Measurements from ENCODE around the gene PRXL2C. TPM values are rescaled to one million over a fixed set of nuclear protein-coding genes. Genes with fewer than 3 reads are reported as not detected.

Gene PRXL2C
- total and polyA plus RNA-seq, 2 of the 8 experiments (the other 6 are each of a cell fraction or from before 2014, with no cell fraction given), result 2.8 to 7.3 TPM

DNA sequence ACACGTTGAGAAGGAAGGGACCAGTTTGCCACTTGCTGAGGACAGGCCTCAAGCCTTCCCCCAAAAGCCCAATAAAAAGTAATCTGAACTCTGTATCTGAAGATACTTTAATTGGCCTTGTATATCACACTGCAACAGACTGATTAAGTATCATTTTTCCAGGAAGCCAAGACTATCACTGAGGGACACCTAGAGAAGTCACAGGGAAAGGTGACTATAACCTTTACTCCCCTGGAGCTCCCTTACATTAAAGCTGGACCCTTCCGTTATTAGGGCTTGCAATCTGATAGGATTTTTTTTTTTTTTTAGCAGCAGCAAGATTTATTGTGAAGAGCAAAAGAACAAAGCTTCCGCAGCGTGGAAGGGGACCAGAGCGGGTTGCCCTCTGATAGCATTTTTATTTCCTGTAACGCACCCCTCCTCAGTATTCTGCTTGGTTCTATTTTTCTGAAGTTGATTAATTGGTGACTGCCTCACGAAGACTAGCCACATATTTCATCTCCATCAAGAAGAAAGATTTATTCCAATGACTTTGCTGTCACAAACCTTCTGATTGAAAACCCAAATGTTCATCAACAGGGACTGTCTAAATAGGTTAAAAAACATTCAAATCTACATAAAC is 38.2 kb downstream of the PRXL2C start:
- Histone ChIP-seq H4K8ac (ENCODE audit: extremely low read depth, insufficient read depth, low read length) (no peak overlapping the region), H2BK20ac (ENCODE audit: low read length) (no peak overlapping the region), H4K5ac (ENCODE audit: insufficient read length, low read depth, low read length) (no peak overlapping the region), H3K4ac (replicated peaks; ENCODE audit: insufficient read length, low read depth, low read length) (no peak overlapping the region), H3K23ac (ENCODE audit: insufficient read length) (no peak overlapping the region), H3K4me3 (ENCODE audit: extremely low read depth in 1 of 4, insufficient read depth in 2 of 4, low read depth in 3 of 4, low read length in 4 of 4) (peak overlapping the region in 1 of 4 experiments; percentile 85; a peak in 1 of 8 replicates), H4K20me1 (replicated peaks in 1 of 2; ENCODE audit: control insufficient read depth in 1 of 2, insufficient read depth in 2 of 2, low read length in 2 of 2) (peaks cover 17 to 21% of the 10 kb centered on the region in 2 experiments), H3K23me2 (ENCODE audit: low read depth, low read length) (peaks cover 17% of the 10 kb centered on the region), H2BK15ac (ENCODE audit: low read length) (no peak overlapping the region), H2BK120ac (replicated peaks; ENCODE audit: low read depth, low read length) (no peak overlapping the region), H2AFZ (ENCODE audit: low read length) (no peak overlapping the region), H2AK5ac (ENCODE audit: low read depth, low read length) (no peak overlapping the region), H3K4me2 (ENCODE audit: insufficient read depth in 1 of 2, low read depth in 2 of 2, low read length in 2 of 2) (no peak overlapping the region; a peak in 1 of 4 replicates), H3K9me3 (ENCODE audit: insufficient read depth in 2 of 2, low read depth in 1 of 2, low read length in 1 of 2) (no peaks in the 10 kb centered on the region), H3K56ac (replicated peaks; ENCODE audit: insufficient read length, low read depth, low read length) (no peak overlapping the region), H2BK5ac (ENCODE audit: low read depth, low read length) (no peak overlapping the region), H3K27me3 (replicated peaks in 1 of 4; ENCODE audit: control insufficient read depth in 3 of 4, extremely low read depth in 1 of 4, insufficient read depth in 3 of 4, low read length in 3 of 4) (peaks cover 0 to 13% (median 6%) of the 10 kb centered on the region in 4 experiments; a peak in 5 of 7 replicates), H3K27ac (ENCODE audit: low read depth, low read length) (no peak overlapping the region), H2BK12ac (ENCODE audit: low read depth, low read length) (no peak overlapping the region), H4K91ac (replicated peaks; ENCODE audit: insufficient read length, low read length) (no peak overlapping the region), H3K14ac (ENCODE audit: insufficient read length) (no peak overlapping the region), H3K36me3 (ENCODE audit: control insufficient read depth in 2 of 4, insufficient read depth in 4 of 4, low read length in 3 of 4) (no peaks in the 10 kb centered on the region), H3K79me1 (ENCODE audit: low read depth, low read length) (peaks cover 13% of the 10 kb centered on the region), H3K79me2 (ENCODE audit: control insufficient read depth in 1 of 2, insufficient read depth in 2 of 2, low read length in 2 of 2) (peaks cover 2 to 64% of the 10 kb centered on the region in 2 experiments; a peak in 2 of 4 replicates), H3K18ac (ENCODE audit: extremely low read depth, low read length) (no peak overlapping the region), H3K9ac (replicated peaks in 1 of 4; ENCODE audit: extremely low read depth in 1 of 4, low read depth in 3 of 4, low read length in 3 of 4) (no peak overlapping the region), H3K4me1 (replicated peaks in 1 of 4; ENCODE audit: control insufficient read depth in 3 of 4, insufficient read depth in 4 of 4, low read length in 3 of 4) (peaks cover 8 to 25% (median 15%) of the 10 kb centered on the region in 4 experiments)
- WGBS, 2 experiments (ENCODE audit: extremely low coverage in 1 of 2, insufficient coverage in 1 of 2, insufficient read length in 1 of 2, insufficient replicate concordance in 2 of 2, low coverage in 1 of 2, low lambda C conversion rate in 2 of 2, missing lambda C conversion rate in 1 of 2), result 95% methylated on average over 7 of the region's 7 CpGs; no CpG with 5 or more reads in 1 of the 2 experiments
- ChIA-PET POLR2A (ENCODE audit: partially characterized antibody) (no interaction called here), CTCF (ENCODE audit: partially characterized antibody) (interaction anchor here (0.6 to 1.8 kb wide), 2 partner anchors 12 to 531 kb away, joined by 3 to 4 read pairs; no protein-coding TSS in a partner anchor)
- DNase-seq (ENCODE audit: low read depth in 1 of 2, low spot score in 2 of 2) (no peak), FAIRE-seq (no peak)
- TF ChIP-seq SIN3A (conservative IDR thresholded peaks at IDR 0.05 in 1 of 2, IDR thresholded peaks at IDR 0.05 in 1 of 2; ENCODE audit: low read depth in 1 of 2, low read length in 2 of 2) (no peak), CBX5 (IDR thresholded peaks at IDR 0.05; ENCODE audit: low read depth, low read length) (no peak), CBX8 (IDR thresholded peaks at IDR 0.05; ENCODE audit: borderline replicate concordance, low read depth, low read length) (no peak), USF2 (IDR thresholded peaks at IDR 0.05; ENCODE audit: low read length) (no peak), RFX5 (IDR thresholded peaks at IDR 0.05; ENCODE audit: borderline replicate concordance, low read depth, low read length) (no peak), ATF3 (IDR thresholded peaks at IDR 0.05; ENCODE audit: insufficient read depth, low read depth, low read length) (no peak), EZH2 (IDR thresholded peaks at IDR 0.05; ENCODE audit: low read depth, low read length, severe bottlenecking) (no peak), ASH2L (IDR thresholded peaks at IDR 0.05; ENCODE audit: low read length) (no peak), NANOG (IDR thresholded peaks at IDR 0.05; ENCODE audit: insufficient read depth, low read depth, low read length, poor library complexity, severe bottlenecking) (no peak)
- TF ChIP-seq, protein P1, sequence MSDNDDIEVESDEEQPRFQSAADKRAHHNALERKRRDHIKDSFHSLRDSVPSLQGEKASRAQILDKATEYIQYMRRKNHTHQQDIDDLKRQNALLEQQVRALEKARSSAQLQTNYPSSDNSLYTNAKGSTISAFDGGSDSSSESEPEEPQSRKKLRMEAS (IDR thresholded peaks at IDR 0.05), result no peak
